Coronary artery (tissue), 2 donors: ENCODE data around the gene S100A1.
A peak's percentile ranks its signal among the peaks of the same experiment; 100 is the strongest.
"Not testable (repeated sequence)": the region's sequence is repeated elsewhere in the genome, so short reads cannot be mapped to it uniquely, and the experiment has no call there.

Source experiments
- DNase-seq: peaks from one replicate; pipeline ENCODE4 v3.0.0-alpha.2; 2017; ENCODE audit warnings: low spot score
- H3K27ac ChIP-seq, 2 donors: fragments of 200-600 bp; sonication (generic); one replicate each; pipeline ENCODE4 v1.5.1; 2016 to 2019
- H3K4me3 ChIP-seq: fragments of 200-600 bp; sonication (generic); 2 replicates; pipeline ENCODE4 v1.5.1; 2016; ENCODE audit warnings: mild to moderate bottlenecking, moderate library complexity
- CTCF ChIP-seq: fragments of 200-600 bp; sonication (generic); IDR thresholded peaks from one replicate; pipeline ENCODE4 v1.5.1; 2019; ENCODE audit warnings: antibody characterized with exemption

Gene S100A1

GRCh38 chr1:153662269-153662668 lies 34.0 kb downstream of the S100A1 start:
- Histone ChIP-seq H3K4me3 (no peak overlapping the region), H3K27ac (no peak overlapping the region)
- DNase-seq = no peak
- TF ChIP-seq CTCF = no peak

GRCh38 chr1:153663211-153663610 lies 35.0 kb downstream of the S100A1 start:
- no peak overlapping the region for H3K27ac ChIP-seq
- no peak for TF ChIP-seq CTCF

GRCh38 chr1:153667439-153667838 lies 39.2 kb downstream of the S100A1 start:
- DNase-seq = no peak
- no peak for TF ChIP-seq CTCF
- no peak overlapping the region for H3K27ac ChIP-seq

More at GRCh38 chr1:153663211-153663610, 35.0 kb downstream of the S100A1 start:
- no peak overlapping the region for H3K4me3 ChIP-seq
- DNase-seq = no peak

GRCh38 chr1:153668672-153669071 lies 40.4 kb downstream of the S100A1 start:
- not testable (repeated sequence) for H3K27ac ChIP-seq, DNase-seq, H3K4me3 ChIP-seq

More at GRCh38 chr1:153667439-153667838, 39.2 kb downstream of the S100A1 start:
- no peak overlapping the region for H3K4me3 ChIP-seq

- DNase-seq = no peak
- Histone ChIP-seq H3K27ac (peak overlapping the region in 1 of 2 donors; percentile 85), H3K4me3 (peak overlapping the region; percentile 92)
These were observed 41.4 kb downstream of the S100A1 start for GRCh38 chr1:153669606-153670005.

GRCh38 chr1:153670257-153670858 lies 42.1 kb downstream of the S100A1 start:
- H3K27ac ChIP-seq = peak overlapping the region; percentile 85 to 88
- no peak for DNase-seq
- no peak for TF ChIP-seq CTCF
- H3K4me3 ChIP-seq = peak overlapping the region; percentile 92

More at GRCh38 chr1:153669606-153670005, 41.4 kb downstream of the S100A1 start:
- TF ChIP-seq CTCF = no peak

- Histone ChIP-seq H3K4me3 (peak within 1 kb of the TSS; percentile 92), H3K27ac (peak within 1 kb of the TSS; percentile 85 to 91)
- DNase-seq = peak; percentile 99
- no peak for TF ChIP-seq CTCF
These were observed 42.8 kb downstream of the S100A1 start, which contains the start of gene ILF2 for GRCh38 chr1:153670859-153671627. Gene ILF2, minus strand, starts transcription at chr1:153670993. Its CDS starts 71 bp downstream, at chr1:153670922.

- DNase-seq = not testable (repeated sequence)
- Histone ChIP-seq H3K4me3 (peak overlapping the region; percentile 68), H3K27ac (peak overlapping the region; percentile 85 to 91)
These were observed 43.6 kb downstream of the S100A1 start for GRCh38 chr1:153671628-153672353.
